Left colon (tissue), 2 donors: ENCODE results near the gene UBXN11. TPM values are rescaled to one million over a fixed set of nuclear protein-coding genes. Genes with fewer than 3 reads are reported as not detected.
"Not testable (repeated sequence)": the region's sequence is repeated elsewhere in the genome, so short reads cannot be mapped to it uniquely, and the experiment has no call there.

Source experiments
- ATAC-seq: fragments of 200-7000 bp; cut with Tn5 transposase; one replicate; pipeline ENCODE4 v1.9.1; 2020; ENCODE audit warnings: mild to moderate bottlenecking, moderate library complexity
- DNase-seq, 2 donors: peaks; one replicate each; pipeline ENCODE4 v3.0.0-alpha.2; 2020
- intact Hi-C, 2 donors: fragments of 100-400 bp; cut with DNase I in 1 of 2; cut with micrococcal nuclease in 1 of 2; formaldehyde crosslinking; loops; one replicate each; pipeline versions ENCODE4 v1.11.2 to v1.14.0; 2022; cut with DNase I, micrococcal nuclease
- total RNA-seq, 2 donors: library from RNA; stranded (reverse); fragmentation: NEBNext Ultra II Directional; extraction: Animal tissue kit (Norgen Biotek cat#: 25700); gene quantifications; one replicate each; pipeline ENCODE4 v1.2.1, GENCODE V29; 2021
- donor health status: DM: no; HTN: no; CAD: no.
- donor health status: DM: yes; HTN: yes; CAD: no.

Gene UBXN11
- total RNA-seq, 2 donors from 2014 or later, result 10.0 to 13.4 TPM

- ATAC-seq, result no peak
- DNase-seq, result no peak
- intact Hi-C loops, result no loop called here
These were observed 10.7 kb upstream of the UBXN11 start for GRCh38 chr1:26317146-26317545.

- ATAC-seq (no peak), DNase-seq (no peak)
- intact Hi-C loops, result no loop called here
These were observed 9.7 kb upstream of the UBXN11 start for GRCh38 chr1:26315874-26316850.

GRCh38 chr1:26314501-26314900, 8.1 kb upstream of the UBXN11 start:
- intact Hi-C loops, result no loop called here
- DNase-seq (no peak), ATAC-seq (no peak)

GRCh38 chr1:26307966-26308899, 1.8 kb upstream of the UBXN11 start:
- DNase-seq, intact Hi-C loops, ATAC-seq: not testable (repeated sequence)

GRCh38 chr1:26307363-26307781, 936 bp upstream of the UBXN11 start:
- intact Hi-C loops, result no loop called here
- no peak for DNase-seq
- no peak for ATAC-seq

- peak; percentile 2 for ATAC-seq
- intact Hi-C loops, result no loop called here
- no peak for DNase-seq
These were observed 658 bp downstream of the UBXN11 start for GRCh38 chr1:26305667-26306289.

GRCh38 chr1:26302733-26303405, 3.6 kb downstream of the UBXN11 start:
- ATAC-seq (no peak), DNase-seq (no peak)
- intact Hi-C loops, result no loop called here

- intact Hi-C loops, result no loop called here
- no peak for ATAC-seq
- DNase-seq, result no peak
These were observed 5.7 kb downstream of the UBXN11 start for GRCh38 chr1:26300578-26301275.

- no peak for ATAC-seq
- no peak for DNase-seq
- intact Hi-C loops, result no loop called here
These were observed 8.7 kb downstream of the UBXN11 start for GRCh38 chr1:26297791-26298124.

- DNase-seq (no peak), ATAC-seq (no peak)
- intact Hi-C loops, result no loop called here
These were observed 9.2 kb downstream of the UBXN11 start for GRCh38 chr1:26297057-26297790.

- intact Hi-C loops, result no loop called here
- DNase-seq (no peak), ATAC-seq (no peak)
These were observed 9.9 kb downstream of the UBXN11 start for GRCh38 chr1:26296340-26297056.

GRCh38 chr1:26295194-26296138, 11.0 kb downstream of the UBXN11 start:
- ATAC-seq (no peak), DNase-seq (no peak)
- intact Hi-C loops, result no loop called here

- no peak for DNase-seq
- ATAC-seq, result no peak
- intact Hi-C loops, result no loop called here
These were observed 12.4 kb downstream of the UBXN11 start for GRCh38 chr1:26293911-26294463.

- DNase-seq, intact Hi-C loops, ATAC-seq: not testable (repeated sequence)
These were observed 13.7 kb downstream of the UBXN11 start for GRCh38 chr1:26292735-26293134.

- intact Hi-C loops, result no loop called here
- no peak for ATAC-seq
These were observed 14.5 kb downstream of the UBXN11 start for GRCh38 chr1:26291939-26292338.

More at GRCh38 chr1:26291939-26292338, 14.5 kb downstream of the UBXN11 start:
- DNase-seq, result no peak
